ENCODE results near the gene GSE1. TPM values are rescaled to one million over a fixed set of nuclear protein-coding genes. Genes with fewer than 3 reads are reported as not detected.

GSE1 gene
- total and polyA plus RNA-seq, 9 of the 15 experiments (the other 6 are each of a cell fraction or from before 2014, with no cell fraction given), result 12.2 to 244 (median 57.9) TPM

GRCh38 chr16:85605051-85605911 is 7.8 kb upstream of the GSE1 start (continued):
- no peak for TF ChIP-seq E4F1 (CRISPR knock-in tag; IDR thresholded peaks at IDR 0.05; ENCODE audit: borderline replicate concordance)
- TF ChIP-seq CC2D1A (IDR thresholded peaks at IDR 0.05), result no peak
- TF ChIP-seq EP300 (IDR thresholded peaks at IDR 0.05; ENCODE audit: low read length), result no peak
- no peak for TF ChIP-seq PTTG1 (tag; IDR thresholded peaks at IDR 0.05; ENCODE audit: low read depth)
- no peak for TF ChIP-seq GATAD2B (IDR thresholded peaks at IDR 0.05; ENCODE audit: borderline replicate concordance)
- no peak for TF ChIP-seq NR2C1 (IDR thresholded peaks at IDR 0.05)
- TF ChIP-seq NR2C1 (tag; IDR thresholded peaks at IDR 0.05), result no peak
- TF ChIP-seq, protein P1, sequence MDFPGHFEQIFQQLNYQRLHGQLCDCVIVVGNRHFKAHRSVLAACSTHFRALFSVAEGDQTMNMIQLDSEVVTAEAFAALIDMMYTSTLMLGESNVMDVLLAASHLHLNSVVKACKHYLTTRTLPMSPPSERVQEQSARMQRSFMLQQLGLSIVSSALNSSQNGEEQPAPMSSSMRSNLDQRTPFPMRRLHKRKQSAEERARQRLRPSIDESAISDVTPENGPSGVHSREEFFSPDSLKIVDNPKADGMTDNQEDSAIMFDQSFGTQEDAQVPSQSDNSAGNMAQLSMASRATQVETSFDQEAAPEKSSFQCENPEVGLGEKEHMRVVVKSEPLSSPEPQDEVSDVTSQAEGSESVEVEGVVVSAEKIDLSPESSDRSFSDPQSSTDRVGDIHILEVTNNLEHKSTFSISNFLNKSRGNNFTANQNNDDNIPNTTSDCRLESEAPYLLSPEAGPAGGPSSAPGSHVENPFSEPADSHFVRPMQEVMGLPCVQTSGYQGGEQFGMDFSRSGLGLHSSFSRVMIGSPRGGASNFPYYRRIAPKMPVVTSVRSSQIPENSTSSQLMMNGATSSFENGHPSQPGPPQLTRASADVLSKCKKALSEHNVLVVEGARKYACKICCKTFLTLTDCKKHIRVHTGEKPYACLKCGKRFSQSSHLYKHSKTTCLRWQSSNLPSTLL (IDR thresholded peaks at IDR 0.05), result no peak
- TF ChIP-seq, protein P2, sequence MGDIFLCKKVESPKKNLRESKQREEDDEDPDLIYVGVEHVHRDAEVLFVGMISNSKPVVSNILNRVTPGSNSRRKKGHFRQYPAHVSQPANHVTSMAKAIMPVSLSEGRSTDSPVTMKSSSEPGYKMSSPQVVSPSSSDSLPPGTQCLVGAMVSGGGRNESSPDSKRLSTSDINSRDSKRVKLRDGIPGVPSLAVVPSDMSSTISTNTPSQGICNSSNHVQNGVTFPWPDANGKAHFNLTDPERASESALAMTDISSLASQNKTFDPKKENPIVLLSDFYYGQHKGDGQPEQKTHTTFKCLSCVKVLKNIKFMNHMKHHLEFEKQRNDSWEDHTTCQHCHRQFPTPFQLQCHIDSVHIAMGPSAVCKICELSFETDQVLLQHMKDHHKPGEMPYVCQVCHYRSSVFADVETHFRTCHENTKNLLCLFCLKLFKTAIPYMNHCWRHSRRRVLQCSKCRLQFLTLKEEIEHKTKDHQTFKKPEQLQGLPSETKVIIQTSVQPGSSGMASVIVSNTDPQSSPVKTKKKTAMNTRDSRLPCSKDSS (IDR thresholded peaks at IDR 0.05; ENCODE audit: low read depth, partially characterized antibody), result no peak
- no peak for TF ChIP-seq ZNF398 (CRISPR knock-in tag; IDR thresholded peaks at IDR 0.05)
- TF ChIP-seq HLTF (IDR thresholded peaks at IDR 0.05), result no peak
- TF ChIP-seq, protein P3, sequence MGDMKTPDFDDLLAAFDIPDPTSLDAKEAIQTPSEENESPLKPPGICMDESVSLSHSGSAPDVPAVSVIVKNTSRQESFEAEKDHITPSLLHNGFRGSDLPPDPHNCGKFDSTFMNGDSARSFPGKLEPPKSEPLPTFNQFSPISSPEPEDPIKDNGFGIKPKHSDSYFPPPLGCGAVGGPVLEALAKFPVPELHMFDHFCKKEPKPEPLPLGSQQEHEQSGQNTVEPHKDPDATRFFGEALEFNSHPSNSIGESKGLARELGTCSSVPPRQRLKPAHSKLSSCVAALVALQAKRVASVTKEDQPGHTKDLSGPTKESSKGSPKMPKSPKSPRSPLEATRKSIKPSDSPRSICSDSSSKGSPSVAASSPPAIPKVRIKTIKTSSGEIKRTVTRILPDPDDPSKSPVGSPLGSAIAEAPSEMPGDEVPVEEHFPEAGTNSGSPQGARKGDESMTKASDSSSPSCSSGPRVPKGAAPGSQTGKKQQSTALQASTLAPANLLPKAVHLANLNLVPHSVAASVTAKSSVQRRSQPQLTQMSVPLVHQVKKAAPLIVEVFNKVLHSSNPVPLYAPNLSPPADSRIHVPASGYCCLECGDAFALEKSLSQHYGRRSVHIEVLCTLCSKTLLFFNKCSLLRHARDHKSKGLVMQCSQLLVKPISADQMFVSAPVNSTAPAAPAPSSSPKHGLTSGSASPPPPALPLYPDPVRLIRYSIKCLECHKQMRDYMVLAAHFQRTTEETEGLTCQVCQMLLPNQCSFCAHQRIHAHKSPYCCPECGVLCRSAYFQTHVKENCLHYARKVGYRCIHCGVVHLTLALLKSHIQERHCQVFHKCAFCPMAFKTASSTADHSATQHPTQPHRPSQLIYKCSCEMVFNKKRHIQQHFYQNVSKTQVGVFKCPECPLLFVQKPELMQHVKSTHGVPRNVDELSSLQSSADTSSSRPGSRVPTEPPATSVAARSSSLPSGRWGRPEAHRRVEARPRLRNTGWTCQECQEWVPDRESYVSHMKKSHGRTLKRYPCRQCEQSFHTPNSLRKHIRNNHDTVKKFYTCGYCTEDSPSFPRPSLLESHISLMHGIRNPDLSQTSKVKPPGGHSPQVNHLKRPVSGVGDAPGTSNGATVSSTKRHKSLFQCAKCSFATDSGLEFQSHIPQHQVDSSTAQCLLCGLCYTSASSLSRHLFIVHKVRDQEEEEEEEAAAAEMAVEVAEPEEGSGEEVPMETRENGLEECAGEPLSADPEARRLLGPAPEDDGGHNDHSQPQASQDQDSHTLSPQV (IDR thresholded peaks at IDR 0.05), result 0 out of 2 replicates have a peak, but pooled peaks have one; percentile 19
- no peak for TF ChIP-seq POLR2AphosphoS5 (IDR thresholded peaks at IDR 0.05; ENCODE audit: control insufficient read depth, insufficient read depth, low read depth, low read length)
